Fibroblast of skin of abdomen (primary cell): Measurements from ENCODE around the gene PARPBP.
"Not testable (repeated sequence)": the region's sequence is repeated elsewhere in the genome, so short reads cannot be mapped to it uniquely, and the experiment has no call there.

ENCODE experiments used
- DNase-seq: peaks from one replicate; pipeline ENCODE4 v3.0.0-alpha.2; 2013

The PARPBP gene

GRCh38 chr12:102163383-102163782, 43.4 kb downstream of the PARPBP start:
- DNase-seq, result no peak

- peak; percentile 4 for DNase-seq
Measured at GRCh38 chr12:102167821-102168604, 48.0 kb downstream of the PARPBP start.

GRCh38 chr12:102169922-102170621, 50.1 kb downstream of the PARPBP start:
- peak; percentile 20 for DNase-seq

- DNase-seq, result no peak
Measured at GRCh38 chr12:102171951-102172350, 52.0 kb downstream of the PARPBP start.

- DNase-seq, result peak; percentile 31
Measured at GRCh38 chr12:102172436-102172835, 52.5 kb downstream of the PARPBP start.

- no peak for DNase-seq
Measured at GRCh38 chr12:102174117-102174516, 54.1 kb downstream of the PARPBP start.

GRCh38 chr12:102174761-102175160, 54.8 kb downstream of the PARPBP start:
- no peak for DNase-seq

GRCh38 chr12:102182635-102183034, 62.7 kb downstream of the PARPBP start:
- no peak for DNase-seq

- DNase-seq, result no peak
Measured at GRCh38 chr12:102195826-102196225, 75.8 kb downstream of the PARPBP start.

GRCh38 chr12:102197789-102198188, 77.8 kb downstream of the PARPBP start, which contains the start of gene PMCH:
TSS of gene PMCH (minus strand) at chr12:102197833. CDS start at chr12:102197770, 63 bp downstream.
- DNase-seq, result peak; percentile 10

- DNase-seq, result no peak
Measured at GRCh38 chr12:102201436-102202061, 81.6 kb downstream of the PARPBP start.

- DNase-seq, result no peak
Measured at GRCh38 chr12:102202556-102202955, 82.6 kb downstream of the PARPBP start.

- DNase-seq, result no peak
Measured at GRCh38 chr12:102204025-102204424, 84.0 kb downstream of the PARPBP start.

GRCh38 chr12:102215992-102216691, 96.2 kb downstream of the PARPBP start:
- DNase-seq, result peak; percentile 41

- DNase-seq, result no peak
Measured at GRCh38 chr12:102220736-102221135, 100.8 kb downstream of the PARPBP start.

- DNase-seq, result no peak
Measured at GRCh38 chr12:102227954-102228353, 108.0 kb downstream of the PARPBP start.

- DNase-seq, result no peak
Measured at GRCh38 chr12:102232036-102232435, 112.1 kb downstream of the PARPBP start.

GRCh38 chr12:102232446-102232845, 112.5 kb downstream of the PARPBP start:
- DNase-seq, result peak; percentile 49

- no peak for DNase-seq
Measured at GRCh38 chr12:102234599-102234998, 114.6 kb downstream of the PARPBP start.

- DNase-seq, result not testable (repeated sequence)
Measured at GRCh38 chr12:102240859-102241258, 120.9 kb downstream of the PARPBP start.
